ENCODE data around the gene NKAIN4.

NKAIN4 gene

GRCh38 chr20:63220696-63221399 lies 33.4 kb downstream of the NKAIN4 start:
- DNase-seq (ENCODE audit: low spot score) (no peak), FAIRE-seq (no peak)

- no peak for DNase-seq (ENCODE audit: low spot score)
- FAIRE-seq = no peak
These were observed 34.3 kb downstream of the NKAIN4 start for GRCh38 chr20:63219866-63220521.

- DNase-seq (ENCODE audit: low spot score) (no peak), FAIRE-seq (no peak)
These were observed 34.8 kb downstream of the NKAIN4 start for GRCh38 chr20:63219447-63219821.

GRCh38 chr20:63218701-63219446 lies 35.4 kb downstream of the NKAIN4 start:
- FAIRE-seq (no peak), DNase-seq (ENCODE audit: low spot score) (no peak)

- FAIRE-seq = no peak
These were observed 36.6 kb downstream of the NKAIN4 start for GRCh38 chr20:63217706-63218105.

GRCh38 chr20:63216849-63217471 lies 37.3 kb downstream of the NKAIN4 start:
- FAIRE-seq = no peak
- no peak for DNase-seq (ENCODE audit: low spot score)

More at GRCh38 chr20:63217706-63218105, 36.6 kb downstream of the NKAIN4 start:
- DNase-seq (ENCODE audit: low spot score) = no peak

GRCh38 chr20:63216041-63216848 lies 38.0 kb downstream of the NKAIN4 start, which contains the start of gene YTHDF1:
Gene YTHDF1, minus strand, starts transcription at chr20:63216131. Its CDS starts 239 bp downstream, at chr20:63215892.
- DNase-seq (ENCODE audit: low spot score) (peak; percentile 91), FAIRE-seq (no peak)

GRCh38 chr20:63215101-63216040 lies 38.9 kb downstream of the NKAIN4 start:
- DNase-seq (ENCODE audit: low spot score) (peak; percentile 54), FAIRE-seq (no peak)

- DNase-seq (ENCODE audit: low spot score) = no peak
- FAIRE-seq = no peak
These were observed 39.7 kb downstream of the NKAIN4 start for GRCh38 chr20:63214514-63214913.

- DNase-seq (ENCODE audit: low spot score) = no peak
- no peak for FAIRE-seq
These were observed 41.5 kb downstream of the NKAIN4 start for GRCh38 chr20:63212792-63213191.

GRCh38 chr20:63212393-63212730 lies 41.9 kb downstream of the NKAIN4 start:
- FAIRE-seq = no peak

GRCh38 chr20:63210011-63210605 lies 44.2 kb downstream of the NKAIN4 start:
- no peak for FAIRE-seq
- DNase-seq (ENCODE audit: low spot score) = no peak

More at GRCh38 chr20:63212393-63212730, 41.9 kb downstream of the NKAIN4 start:
- DNase-seq (ENCODE audit: low spot score) = no peak

GRCh38 chr20:63208346-63208909 lies 45.8 kb downstream of the NKAIN4 start:
- no peak for FAIRE-seq

GRCh38 chr20:63206878-63207277 lies 47.4 kb downstream of the NKAIN4 start:
- FAIRE-seq (peak; percentile 84), DNase-seq (ENCODE audit: low spot score) (peak; percentile 76)

More at GRCh38 chr20:63208346-63208909, 45.8 kb downstream of the NKAIN4 start:
- DNase-seq (ENCODE audit: low spot score) = no peak

- DNase-seq (ENCODE audit: low spot score) = no peak
These were observed 48.4 kb downstream of the NKAIN4 start for GRCh38 chr20:63205896-63206295.

GRCh38 chr20:63204362-63204761 lies 49.9 kb downstream of the NKAIN4 start:
- FAIRE-seq (no peak), DNase-seq (ENCODE audit: low spot score) (no peak)

More at GRCh38 chr20:63205896-63206295, 48.4 kb downstream of the NKAIN4 start:
- no peak for FAIRE-seq

GRCh38 chr20:63202811-63203526 lies 51.3 kb downstream of the NKAIN4 start:
- FAIRE-seq (no peak), DNase-seq (ENCODE audit: low spot score) (no peak)

GRCh38 chr20:63202021-63202420 lies 52.2 kb downstream of the NKAIN4 start:
- FAIRE-seq (no peak), DNase-seq (ENCODE audit: low spot score) (no peak)
